Mesothelial cell of epicardium (in vitro differentiated cells): ENCODE measurements around the gene ST6GAL1. TPM values are rescaled to one million over a fixed set of nuclear protein-coding genes. Genes with fewer than 3 reads are reported as not detected.

Experiments used
- DNase-seq, 2 experiments: peaks; one replicate each; pipeline ENCODE4 v3.0.0; 2021; ENCODE audit warnings: low spot score in 2 of 2; ENCODE audit not compliant: unreplicated experiment in 2 of 2
- H3K27ac Mint-ChIP-seq: 2 replicates; pipeline ENCODE4 v1.8.0; 2021; ENCODE audit warnings: mixed read lengths
- H3K27me3 Mint-ChIP-seq: 2 replicates; pipeline ENCODE4 v1.8.0; 2021; ENCODE audit warnings: low read depth, mixed read lengths
- H3K36me3 Mint-ChIP-seq: 2 replicates; pipeline ENCODE4 v1.8.0; 2021; ENCODE audit warnings: mixed read lengths
- H3K4me1 Mint-ChIP-seq: 2 replicates; pipeline ENCODE4 v1.8.0; 2021; ENCODE audit warnings: mixed read lengths
- H3K4me3 Mint-ChIP-seq: 2 replicates; pipeline ENCODE4 v1.8.0; 2021; ENCODE audit warnings: mild to moderate bottlenecking, moderate library complexity, mixed read lengths
- H3K9me3 Mint-ChIP-seq: 2 replicates; pipeline ENCODE4 v1.8.0; 2021; ENCODE audit warnings: mixed read lengths
- CTCF ChIP-seq: fragments of 200-600 bp; sonication (generic); IDR thresholded peaks from one replicate; pipeline ENCODE4 v1.5.0; 2021; ENCODE audit warnings: antibody characterized with exemption; ENCODE audit not compliant: unreplicated experiment
- total RNA-seq: library from RNA; stranded (reverse); gene quantifications from 3 replicates; pipeline ENCODE4 v1.2.1, GENCODE V29; 2021

The ST6GAL1 gene
- total RNA-seq, 1 donor from 2014 or later, result 50.3 TPM

- no peak for TF ChIP-seq CTCF
- H3K4me3 Mint-ChIP-seq, result no peak overlapping the region
- no peaks in the 10 kb centered on the region for H3K27me3 Mint-ChIP-seq
- peaks cover 4% of the 10 kb centered on the region for H3K4me1 Mint-ChIP-seq
- no peaks in the 10 kb centered on the region for H3K9me3 Mint-ChIP-seq
- no peak for DNase-seq
- no peak overlapping the region for H3K27ac Mint-ChIP-seq
- peaks cover 5% of the 10 kb centered on the region for H3K36me3 Mint-ChIP-seq
These were observed 97.4 kb downstream of the ST6GAL1 start for GRCh38 chr3:187027531-187028278.

GRCh38 chr3:187031934-187032333, 101.6 kb downstream of the ST6GAL1 start:
- Mint-ChIP-seq H3K9me3 (peaks cover 26% of the 10 kb centered on the region), H3K27ac (no peak overlapping the region)

GRCh38 chr3:187036394-187036793, 106.1 kb downstream of the ST6GAL1 start:
- no peak for TF ChIP-seq CTCF
- DNase-seq, result no peak
- Mint-ChIP-seq H3K4me3 (no peak overlapping the region), H3K36me3 (peaks cover 48% of the 10 kb centered on the region), H3K4me1 (no peaks in the 10 kb centered on the region), H3K9me3 (peaks cover 26% of the 10 kb centered on the region), H3K27me3 (no peaks in the 10 kb centered on the region), H3K27ac (no peak overlapping the region)

More at GRCh38 chr3:187031934-187032333, 101.6 kb downstream of the ST6GAL1 start:
- Mint-ChIP-seq H3K4me1 (peaks cover 4% of the 10 kb centered on the region), H3K36me3 (peaks cover 30% of the 10 kb centered on the region), H3K27me3 (no peaks in the 10 kb centered on the region), H3K4me3 (no peak overlapping the region)
- TF ChIP-seq CTCF, result no peak
- no peak for DNase-seq

GRCh38 chr3:187039100-187039722, 108.9 kb downstream of the ST6GAL1 start:
- no peaks in the 10 kb centered on the region for H3K27me3 Mint-ChIP-seq
- H3K27ac Mint-ChIP-seq, result no peak overlapping the region
- peaks cover 19% of the 10 kb centered on the region for H3K9me3 Mint-ChIP-seq
- H3K4me3 Mint-ChIP-seq, result no peak overlapping the region
- TF ChIP-seq CTCF, result no peak
- DNase-seq, result no peak
- peaks cover 60% of the 10 kb centered on the region for H3K36me3 Mint-ChIP-seq
- H3K4me1 Mint-ChIP-seq, result no peaks in the 10 kb centered on the region

GRCh38 chr3:187039723-187040414, 109.5 kb downstream of the ST6GAL1 start:
- TF ChIP-seq CTCF, result no peak
- Mint-ChIP-seq H3K9me3 (peaks cover 12% of the 10 kb centered on the region), H3K4me1 (no peaks in the 10 kb centered on the region), H3K4me3 (no peak overlapping the region), H3K36me3 (peaks cover 54% of the 10 kb centered on the region), H3K27ac (no peak overlapping the region), H3K27me3 (no peaks in the 10 kb centered on the region)
- DNase-seq, result no peak
